ENCODE results near the gene SLC47A2.

The SLC47A2 gene

DNA sequence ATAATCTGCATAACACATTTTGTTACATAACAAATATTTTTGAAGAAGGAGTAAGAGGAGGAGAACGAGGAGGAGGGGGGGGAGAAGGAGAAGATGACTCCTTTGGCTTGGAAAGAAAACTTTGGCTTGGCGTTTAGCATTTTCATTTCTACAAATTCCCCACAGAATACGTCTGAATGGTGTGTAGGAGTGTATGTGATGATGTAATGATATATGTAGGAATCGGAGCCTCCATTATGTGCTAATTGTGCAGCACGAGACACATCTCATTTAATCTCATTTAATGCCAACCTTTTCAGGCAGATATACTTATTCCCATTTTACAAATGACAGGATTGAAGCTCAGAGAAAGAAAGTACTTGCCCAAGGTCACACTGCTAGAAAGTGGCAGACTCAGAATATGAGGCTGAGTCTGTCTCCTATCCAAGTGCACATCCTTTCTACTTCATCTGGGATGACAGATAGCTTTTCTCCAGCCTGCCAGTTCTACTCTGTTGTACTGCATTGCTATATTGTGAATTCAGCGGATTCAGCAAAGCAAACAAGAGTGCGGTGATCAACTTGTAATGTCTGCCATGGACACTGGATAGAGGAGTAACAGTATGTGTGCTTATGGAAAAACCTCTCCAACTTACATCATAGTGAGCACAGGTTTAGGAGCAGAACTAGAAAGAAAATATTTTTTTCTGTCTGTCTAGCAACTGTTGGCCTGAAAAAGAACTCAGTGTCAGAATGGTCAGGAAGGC is 10.4 kb upstream of the SLC47A2 start:
- DNase-seq, result no peak

DNA sequence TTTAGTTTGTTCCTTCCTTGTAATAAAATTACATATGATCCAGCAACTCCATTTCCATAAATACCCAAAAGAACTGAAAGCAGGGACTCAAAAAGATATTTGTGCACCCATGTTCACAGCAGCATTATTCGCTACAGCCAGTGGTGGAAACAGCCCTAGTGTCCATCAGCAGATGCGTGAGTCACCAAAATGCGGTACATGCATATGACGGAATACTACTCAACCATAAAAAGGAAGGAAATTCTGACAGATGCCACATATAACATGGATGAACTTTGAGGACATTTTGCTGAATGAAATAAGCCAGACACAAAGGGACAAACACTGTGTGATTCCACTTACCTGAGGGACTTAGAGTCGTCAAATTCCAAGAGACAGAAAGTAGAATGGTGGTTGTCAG is 9.1 kb upstream of the SLC47A2 start:
- DNase-seq, result no peak

GRCh38 chr17:19724501-19725420 is 8.4 kb upstream of the SLC47A2 start:
- DNase-seq, result peak; percentile 44 to 45

GRCh38 chr17:19723964-19724363 is 7.6 kb upstream of the SLC47A2 start:
- DNase-seq, result no peak

DNA sequence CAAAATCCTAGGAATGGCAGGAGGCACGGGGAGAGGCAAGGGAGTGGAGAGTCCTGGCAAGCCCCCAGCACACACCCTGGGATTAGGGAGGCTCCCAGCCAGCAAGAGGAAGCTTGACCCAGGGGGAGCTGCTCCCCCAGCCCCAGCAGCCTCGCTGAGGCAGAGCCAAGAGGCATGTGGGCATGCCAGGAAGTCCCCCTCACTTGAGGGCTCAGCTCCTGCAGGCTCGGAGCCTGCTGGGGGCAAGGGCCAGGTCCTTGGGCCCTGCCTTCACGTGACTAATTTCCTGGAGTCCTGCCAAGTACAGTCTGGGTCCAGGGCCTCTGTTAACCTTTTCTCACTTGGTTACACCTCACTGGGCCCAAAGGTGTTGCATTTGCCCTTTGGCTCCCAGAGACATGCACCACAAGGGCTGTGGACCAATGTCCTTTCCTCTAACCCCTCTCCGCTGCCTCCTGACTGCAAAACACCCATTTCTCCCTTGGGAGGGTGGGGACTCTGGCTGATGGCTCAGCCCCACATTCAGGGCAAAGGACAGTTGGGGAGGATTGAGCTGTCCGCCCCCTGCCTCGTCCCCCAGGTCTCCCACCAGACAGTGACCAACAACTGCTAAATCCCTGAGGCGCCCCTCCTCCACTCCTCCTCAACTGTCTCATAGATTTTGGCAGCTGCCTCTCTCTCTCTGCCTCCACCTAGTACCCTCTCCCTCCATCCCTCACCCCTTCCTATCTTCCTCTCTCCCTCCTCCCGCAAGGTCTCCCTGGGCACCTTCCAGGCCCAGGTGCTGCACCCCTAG is 4.4 kb upstream of the SLC47A2 start:
- DNase-seq, result no peak

DNA sequence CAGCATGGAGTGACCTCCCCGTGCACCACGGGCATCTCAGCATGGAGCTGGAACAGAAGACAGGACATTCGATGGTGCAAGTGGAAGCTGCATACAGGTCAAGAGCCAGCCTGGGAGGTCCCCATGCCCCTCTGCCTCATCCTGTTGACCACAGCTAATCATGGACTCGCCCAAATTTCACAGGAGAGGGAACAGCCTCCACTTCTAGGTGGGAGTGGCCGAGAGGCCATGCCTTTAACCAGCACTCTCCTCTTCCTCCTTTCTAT is 3.8 kb upstream of the SLC47A2 start:
- DNase-seq, result no peak

- no peak for DNase-seq
These were observed 3.2 kb upstream of the SLC47A2 start for GRCh38 chr17:19719355-19720209.

- DNase-seq, result no peak
These were observed 2.4 kb upstream of the SLC47A2 start for GRCh38 chr17:19718613-19719354.

- no peak for DNase-seq
These were observed 1.7 kb upstream of the SLC47A2 start for GRCh38 chr17:19718041-19718612.

DNA sequence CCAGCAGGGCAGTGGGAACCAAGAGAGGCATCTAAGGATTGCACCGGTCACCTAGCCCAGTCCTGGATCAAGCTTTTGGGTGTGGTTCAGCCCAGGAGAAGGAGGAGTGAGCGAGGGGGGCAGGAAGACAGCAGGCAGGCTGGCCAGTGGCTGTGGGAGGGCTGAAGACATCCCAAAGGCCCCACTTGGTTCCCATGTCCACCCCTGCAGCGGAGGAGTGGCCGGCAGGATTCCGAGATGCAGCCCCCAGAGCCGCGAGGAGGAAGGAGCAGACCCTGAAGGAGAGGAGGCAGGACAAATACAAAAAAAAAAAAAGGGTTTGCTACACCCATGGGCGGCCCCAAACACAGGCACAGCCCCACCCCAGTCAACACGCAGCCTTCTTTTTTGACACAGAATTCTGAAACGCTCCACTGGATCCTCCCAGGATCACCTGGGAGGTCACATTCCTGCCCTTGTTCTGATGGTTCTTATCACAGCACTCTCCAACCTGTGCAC is 1.1 kb upstream of the SLC47A2 start:
- DNase-seq, result no peak

- DNase-seq, result no peak
These were observed 612 bp upstream of the SLC47A2 start for GRCh38 chr17:19717031-19717360.

DNA sequence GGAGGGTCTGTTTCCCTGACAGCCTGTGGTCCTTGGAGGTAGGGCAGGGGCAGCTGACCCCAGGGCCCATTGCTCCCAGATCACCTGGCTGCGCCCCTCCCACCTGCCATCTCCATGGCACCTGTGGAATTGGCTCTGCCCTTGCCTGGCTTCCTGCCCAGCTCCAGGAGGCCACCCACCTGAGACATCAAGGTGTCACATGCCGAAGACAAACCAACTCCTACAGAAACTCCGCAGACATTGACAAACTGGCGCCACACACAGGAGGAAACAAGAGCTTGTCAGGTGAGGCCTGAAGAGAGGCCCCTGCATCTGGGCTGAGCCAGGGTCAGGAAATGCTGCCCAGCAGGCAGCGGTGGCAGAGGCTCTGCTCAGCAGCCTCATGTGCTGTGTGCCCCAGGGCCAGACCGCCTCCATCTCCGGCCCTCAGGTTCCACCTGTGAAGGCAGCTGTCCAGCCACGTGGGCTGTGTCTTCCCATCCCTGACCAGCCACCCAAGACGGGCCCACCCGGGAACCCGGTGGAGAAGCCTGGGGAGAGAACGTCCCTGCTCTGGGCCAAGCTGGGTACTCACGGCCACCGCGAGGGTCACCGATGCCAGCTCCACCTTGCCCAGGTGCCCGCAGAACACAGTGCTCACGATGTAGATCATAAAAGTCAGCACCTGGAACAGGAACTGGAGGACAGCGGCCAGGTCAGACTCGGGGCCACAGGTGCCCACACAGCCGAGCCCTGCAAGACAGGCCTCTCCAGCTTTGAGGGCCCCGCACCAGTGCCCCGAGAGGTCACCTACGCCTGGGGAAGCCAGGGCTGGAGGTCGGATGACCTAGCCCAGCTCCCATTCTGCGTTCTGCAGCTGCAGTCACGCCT is 1.6 kb downstream of the SLC47A2 start:
- DNase-seq, result no peak

DNA sequence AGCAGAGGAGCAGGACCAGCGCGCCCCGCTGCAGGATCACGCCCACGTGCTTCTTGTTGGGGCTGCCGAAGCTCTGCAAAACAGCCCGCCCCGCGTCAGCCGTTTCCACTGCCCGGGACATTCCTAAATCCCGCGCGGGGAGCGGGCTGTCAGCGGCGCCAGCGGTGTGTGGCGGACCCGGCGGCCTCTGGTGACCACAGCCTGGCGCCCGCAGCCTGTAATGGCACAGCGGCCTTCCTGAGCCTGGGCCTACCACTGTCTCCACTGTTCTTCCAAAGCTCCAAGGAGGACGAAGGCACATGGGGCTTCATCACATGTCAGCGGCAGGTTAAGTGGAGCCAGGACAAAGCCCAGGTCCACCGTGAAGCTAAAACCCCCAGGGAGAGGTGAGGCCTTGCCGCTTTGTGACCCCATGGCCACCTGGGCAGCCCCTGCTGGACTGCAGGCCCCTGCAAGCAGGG is 2.5 kb downstream of the SLC47A2 start:
- no peak for DNase-seq

GRCh38 chr17:19713462-19713861 is 2.9 kb downstream of the SLC47A2 start:
- DNase-seq, result no peak

DNA sequence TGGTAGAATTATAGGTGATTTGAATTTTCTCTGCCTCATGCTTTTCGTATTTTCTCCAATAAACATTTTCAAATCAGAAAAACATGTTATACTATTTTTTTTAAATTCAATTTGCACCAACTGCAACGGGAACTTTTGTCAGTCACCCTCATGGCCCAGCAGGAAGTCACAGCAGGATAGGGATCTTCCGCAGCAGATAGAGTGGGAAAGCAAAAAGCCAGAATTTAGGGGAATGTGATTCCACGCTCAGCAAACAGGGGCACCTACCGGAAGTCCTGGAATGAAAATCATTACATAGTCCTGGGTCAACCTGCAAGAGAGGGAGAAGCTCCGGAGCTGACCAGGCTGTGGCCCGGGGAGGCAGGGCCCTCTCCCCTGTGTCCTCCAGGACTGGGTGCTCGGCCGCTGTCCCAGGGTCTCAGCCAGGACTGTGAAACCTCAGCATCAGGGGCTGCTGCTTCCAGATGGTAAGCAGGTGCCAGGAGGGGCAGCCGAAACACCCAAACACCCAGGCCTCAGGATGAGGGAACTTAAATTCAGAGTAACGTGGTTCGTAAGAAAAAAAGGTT is 3.9 kb downstream of the SLC47A2 start:
- no peak for DNase-seq

DNA sequence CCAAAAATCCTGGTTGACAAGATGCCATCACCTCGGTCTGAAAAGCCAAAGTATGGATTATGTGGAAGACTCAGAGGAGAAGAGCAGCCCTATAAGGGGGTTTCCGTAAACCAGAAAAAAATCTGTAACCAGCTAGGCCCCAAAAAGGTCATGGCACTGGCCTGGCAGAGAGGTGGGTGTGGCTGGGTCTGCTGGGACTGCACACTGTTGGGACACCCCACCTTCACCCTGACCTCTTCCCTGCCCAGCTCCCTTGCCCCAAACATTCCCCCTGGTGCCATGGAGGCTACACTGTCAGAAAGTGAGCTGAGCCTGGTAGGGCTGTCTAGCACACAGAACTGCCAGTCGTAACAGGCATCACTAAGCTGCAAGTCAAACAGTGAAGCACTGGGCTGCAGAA is 6.5 kb downstream of the SLC47A2 start:
- DNase-seq, result no peak

GRCh38 chr17:19708431-19709175 is 7.8 kb downstream of the SLC47A2 start:
- no peak for DNase-seq

GRCh38 chr17:19707728-19708221 is 8.6 kb downstream of the SLC47A2 start:
- no peak for DNase-seq

All from stimulated activated CD4-positive, alpha-beta T cell treated with anti-CD3 and anti-CD28 coated beads, Interleukin-4, amount 100 ng/mL, for 4 hours (primary cell).